GM12891 (cell line): Measurements from ENCODE around the gene ASNSD1.

Experiments
- POLR2A ChIP-seq: IDR thresholded peaks from 2 replicates; pipeline ENCODE4 v1.6.1; 2011; ENCODE audit warnings: low read depth, low read length, control low read depth
- SPI1 ChIP-seq: IDR thresholded peaks from 2 replicates; pipeline ENCODE4 v1.6.1; 2011; ENCODE audit warnings: low read depth, low read length, control low read depth
- TAF1 ChIP-seq: IDR thresholded peaks from 2 replicates; pipeline ENCODE4 v1.6.1; 2011; ENCODE audit warnings: low read depth, low read length, control low read depth

DNA sequence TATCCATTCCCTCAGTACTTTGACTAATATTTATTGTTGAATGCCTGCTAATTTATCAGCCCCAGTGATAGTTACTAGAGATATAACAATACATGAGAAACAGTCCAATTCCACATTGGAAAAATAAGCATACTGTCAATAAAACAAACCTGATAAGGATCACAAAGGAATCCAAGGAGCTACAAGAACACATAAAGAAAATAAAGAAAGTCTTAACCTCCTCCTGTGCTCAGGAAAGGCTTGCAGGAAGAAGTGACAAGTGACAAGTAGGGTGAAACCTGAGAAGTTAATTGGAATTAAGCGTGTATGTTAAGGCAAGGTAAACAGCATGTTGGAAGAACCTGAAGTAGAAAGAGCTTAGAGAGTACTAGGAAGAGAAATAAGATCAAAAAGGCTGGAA, 20.3 kb upstream of the ASNSD1 start:
- TF ChIP-seq SPI1 = no peak
- TF ChIP-seq POLR2A = no peak
- no peak for TF ChIP-seq TAF1
